Fibroblast of villous mesenchyme (primary cell): Measurements from ENCODE around the gene CEP250. TPM values are rescaled to one million over a fixed set of nuclear protein-coding genes. Genes with fewer than 3 reads are reported as not detected.

Experiments used
- DNase-seq: peaks from one replicate; pipeline ENCODE4 v3.0.0-alpha.2; 2010; ENCODE audit warnings: low read depth
- H3K4me3 ChIP-seq: 2 replicates; pipeline ENCODE4 v1.5.1; 2011; ENCODE audit warnings: low read depth, mild to moderate bottlenecking, low read length
- total RNA-seq: library from RNA; depleted of rRNA; stranded (reverse); fragments of >200 nt; gene quantifications from 2 replicates; pipeline ENCODE4 v1.2.3, GENCODE V29; 2012
- TF ChIP-seq, protein P1 (sequence below): IDR thresholded peaks from 2 replicates; pipeline ENCODE4 v1.5.1; 2012; ENCODE audit warnings: low read depth, mild to moderate bottlenecking, low read length; ENCODE audit not compliant: insufficient read depth

Gene CEP250
- total RNA-seq, 1 donor, result 22.0 TPM

- no peak for DNase-seq
- no peak overlapping the region for H3K4me3 ChIP-seq
- TF ChIP-seq, protein P1, sequence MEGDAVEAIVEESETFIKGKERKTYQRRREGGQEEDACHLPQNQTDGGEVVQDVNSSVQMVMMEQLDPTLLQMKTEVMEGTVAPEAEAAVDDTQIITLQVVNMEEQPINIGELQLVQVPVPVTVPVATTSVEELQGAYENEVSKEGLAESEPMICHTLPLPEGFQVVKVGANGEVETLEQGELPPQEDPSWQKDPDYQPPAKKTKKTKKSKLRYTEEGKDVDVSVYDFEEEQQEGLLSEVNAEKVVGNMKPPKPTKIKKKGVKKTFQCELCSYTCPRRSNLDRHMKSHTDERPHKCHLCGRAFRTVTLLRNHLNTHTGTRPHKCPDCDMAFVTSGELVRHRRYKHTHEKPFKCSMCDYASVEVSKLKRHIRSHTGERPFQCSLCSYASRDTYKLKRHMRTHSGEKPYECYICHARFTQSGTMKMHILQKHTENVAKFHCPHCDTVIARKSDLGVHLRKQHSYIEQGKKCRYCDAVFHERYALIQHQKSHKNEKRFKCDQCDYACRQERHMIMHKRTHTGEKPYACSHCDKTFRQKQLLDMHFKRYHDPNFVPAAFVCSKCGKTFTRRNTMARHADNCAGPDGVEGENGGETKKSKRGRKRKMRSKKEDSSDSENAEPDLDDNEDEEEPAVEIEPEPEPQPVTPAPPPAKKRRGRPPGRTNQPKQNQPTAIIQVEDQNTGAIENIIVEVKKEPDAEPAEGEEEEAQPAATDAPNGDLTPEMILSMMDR, result no peak
Measured at GRCh38 chr20:35431621-35432429, 23.6 kb upstream of the CEP250 start.

DNA sequence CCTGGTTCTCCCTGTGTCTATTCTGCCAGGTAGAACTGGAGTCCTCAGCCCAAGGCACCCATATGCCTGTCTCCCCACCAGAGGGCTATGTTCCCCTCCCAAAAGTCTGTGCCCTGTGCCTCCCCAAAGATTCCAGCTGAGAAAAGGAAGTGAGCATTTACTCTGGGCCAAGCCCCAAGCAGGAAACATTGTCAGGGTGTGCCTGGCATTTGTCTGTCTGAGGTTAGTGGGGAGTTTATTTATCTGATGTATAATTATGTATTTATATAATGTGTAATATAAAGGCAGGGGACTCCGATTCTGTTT is 23.0 kb upstream of the CEP250 start:
- no peak for DNase-seq
- TF ChIP-seq, protein P1, result no peak
- H3K4me3 ChIP-seq, result no peak overlapping the region

GRCh38 chr20:35433337-35433736 is 22.1 kb upstream of the CEP250 start:
- TF ChIP-seq, protein P1, result no peak
- no peak for DNase-seq
- H3K4me3 ChIP-seq, result no peak overlapping the region

DNA sequence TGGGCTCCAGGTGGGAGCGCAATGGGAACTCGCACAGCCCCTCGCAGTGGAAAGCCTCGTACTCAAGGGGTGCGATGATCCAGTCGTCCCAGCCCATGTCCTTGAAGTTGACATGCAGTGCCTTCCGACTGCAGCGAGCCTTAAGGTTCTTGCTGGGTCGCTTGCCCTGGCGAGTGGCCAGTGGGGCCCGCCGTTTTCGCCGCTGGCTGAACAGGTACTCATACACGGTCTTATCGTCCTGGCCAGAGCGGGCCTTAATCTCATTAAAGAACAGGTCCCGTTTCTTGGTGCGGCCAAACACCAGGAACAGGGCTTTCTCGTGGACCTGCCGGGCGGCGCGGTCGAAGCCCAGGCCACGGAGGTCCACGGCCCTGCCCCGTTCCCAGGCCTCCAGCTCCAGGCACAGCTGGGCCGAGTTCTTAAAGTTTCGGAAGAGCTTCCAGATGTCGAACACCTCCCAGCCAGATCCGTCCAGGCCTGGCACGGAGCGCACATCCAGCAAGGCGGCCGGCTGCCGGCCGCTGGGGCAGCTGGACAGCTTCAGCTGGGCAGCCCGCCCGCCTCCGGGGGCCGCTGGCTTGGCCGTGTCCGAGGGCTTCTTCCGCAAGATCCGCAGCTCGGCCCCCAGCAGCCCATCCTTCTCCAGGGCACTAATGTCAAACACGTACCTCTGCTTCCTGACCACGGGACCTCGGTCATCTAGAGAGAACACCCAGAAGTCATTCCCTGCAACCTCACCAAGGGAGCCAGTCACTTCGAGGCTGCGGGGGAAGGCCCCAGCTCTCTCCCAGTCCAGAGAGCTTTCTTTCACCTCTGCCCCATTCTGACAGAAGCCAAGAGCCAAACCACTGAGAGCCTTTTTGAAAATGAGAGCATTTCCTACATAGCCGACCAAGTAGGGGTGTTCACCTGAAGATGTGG is 21.1 kb upstream of the CEP250 start:
- no peak overlapping the region for H3K4me3 ChIP-seq
- DNase-seq, result peak; percentile 13
- TF ChIP-seq, protein P1, result no peak

DNA sequence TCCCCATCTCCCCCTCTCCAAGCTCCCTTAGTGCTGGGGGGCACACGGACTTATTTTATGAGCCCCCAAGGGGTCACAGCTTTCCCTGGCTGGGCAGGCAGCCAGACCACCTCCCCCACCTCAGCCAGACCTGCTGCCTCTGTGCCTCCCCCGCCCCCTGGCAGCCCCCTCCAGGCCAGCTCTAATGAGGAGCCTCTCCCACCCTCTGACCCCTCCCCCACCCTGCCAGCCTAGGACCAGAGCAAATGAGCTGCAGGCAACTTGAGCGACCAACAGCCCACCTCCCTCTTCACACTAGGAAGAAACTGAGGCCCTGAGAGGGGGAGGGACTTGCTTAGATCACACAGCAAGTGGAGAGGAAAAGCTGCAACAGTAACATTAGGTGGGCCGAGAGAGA is 19.2 kb upstream of the CEP250 start:
- no peak overlapping the region for H3K4me3 ChIP-seq
- no peak for DNase-seq
- TF ChIP-seq, protein P1, result no peak

DNA sequence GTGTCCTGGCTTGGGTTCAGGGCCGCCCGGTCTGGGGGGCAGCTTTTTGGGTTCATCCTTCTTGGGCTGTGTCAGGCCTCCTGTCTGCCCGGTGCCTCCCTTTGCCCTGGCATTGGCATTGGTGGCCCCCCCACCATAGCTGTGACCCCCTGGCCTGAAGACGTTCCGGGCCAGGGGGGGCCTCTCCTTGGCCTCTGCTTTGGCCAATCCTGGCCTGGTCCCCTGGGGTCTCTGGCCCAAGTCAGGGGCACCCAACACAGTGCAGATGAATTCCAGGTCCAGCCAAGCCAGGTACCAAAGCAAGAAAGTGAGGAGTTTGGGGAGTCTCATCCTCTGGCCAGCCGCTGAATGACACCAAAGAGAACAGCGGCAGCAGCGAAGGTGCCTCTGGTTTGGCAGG is 17.8 kb upstream of the CEP250 start:
- peak overlapping the region; percentile 30 for H3K4me3 ChIP-seq
- TF ChIP-seq, protein P1, result no peak
- no peak for DNase-seq
